PC-9 (cell line): Measurements from ENCODE around the gene SLC6A19. TPM values are rescaled to one million over a fixed set of nuclear protein-coding genes. Genes with fewer than 3 reads are reported as not detected.

ENCODE experiments used
- BruUV-seq: library from RNA; stranded (reverse); fragments of 400-500 nt; replicated peaks from 2 replicates; lab custom pipeline; 2021; lab: Mats Ljungman, UMichigan
- CTCF ChIA-PET: fragments of 300-600 bp; sonication (Branson Sonifier 250); formaldehyde crosslinking; loops from one replicate; lab custom pipeline; 2022; ENCODE audit warnings: antibody characterized with exemption; lab: Charles Lee
- POLR2A ChIA-PET: fragments of 300-600 bp; sonication (Branson Sonifier 250); formaldehyde crosslinking; loops from one replicate; lab custom pipeline; 2022; ENCODE audit warnings: antibody characterized with exemption; ENCODE audit not compliant: unreplicated experiment; lab: Charles Lee
- DNase-seq, 2 experiments: peaks; one replicate each; pipeline versions ENCODE4 v3.0.0 to v3.0.0-alpha.2; 2015 to 2022; ENCODE audit warnings: mixed read lengths in 1 of 2
- H2AFZ ChIP-seq: fragments of 200-600 bp; sonication (generic); 2 replicates; pipeline ENCODE4 v1.8.1; 2017; ENCODE audit warnings: antibody characterized with exemption
- H3F3A ChIP-seq: fragments of 200-600 bp; sonication (generic); 2 replicates; pipeline ENCODE4 v1.8.1; 2017; ENCODE audit warnings: antibody characterized with exemption, mild to moderate bottlenecking, low read depth; ENCODE audit not compliant: insufficient read depth
- H3K27ac ChIP-seq: fragments of 200-600 bp; sonication (generic); 2 replicates; pipeline ENCODE4 v1.6.1; 2016; ENCODE audit warnings: mixed run types
- H3K27me3 ChIP-seq: fragments of 200-600 bp; sonication (generic); 2 replicates; pipeline ENCODE4 v1.6.1; 2016; ENCODE audit warnings: low read depth, mixed run types; ENCODE audit not compliant: insufficient read depth
- H3K36me3 ChIP-seq: fragments of 200-600 bp; sonication (generic); 2 replicates; pipeline ENCODE4 v1.6.1; 2016; ENCODE audit warnings: low read depth, mixed run types
- H3K4me1 ChIP-seq: fragments of 200-600 bp; sonication (generic); replicated peaks from 2 replicates; pipeline ENCODE4 v1.6.1; 2016; ENCODE audit warnings: mixed run types; ENCODE audit not compliant: insufficient read depth
- H3K4me2 ChIP-seq: fragments of 200-600 bp; sonication (generic); 2 replicates; pipeline ENCODE4 v1.6.1; 2017; ENCODE audit warnings: mixed run types
- H3K4me3 ChIP-seq: fragments of 200-600 bp; sonication (generic); 2 replicates; pipeline ENCODE4 v1.6.1; 2016; ENCODE audit warnings: mixed run types
- H3K79me2 ChIP-seq: fragments of 200-600 bp; sonication (generic); 2 replicates; pipeline ENCODE4 v1.6.1; 2017; ENCODE audit warnings: low read depth, mixed run types
- H3K9me2 ChIP-seq: fragments of 200-600 bp; sonication (generic); 2 replicates; pipeline ENCODE4 v1.8.1; 2017; ENCODE audit warnings: mild to moderate bottlenecking; ENCODE audit not compliant: insufficient read depth
- H3K9me3 ChIP-seq: fragments of 200-600 bp; sonication (generic); 2 replicates; pipeline ENCODE4 v1.8.1; 2016; ENCODE audit warnings: low read depth; ENCODE audit not compliant: insufficient read depth
- H4K20me1 ChIP-seq: fragments of 200-600 bp; sonication (generic); 2 replicates; pipeline ENCODE4 v1.8.1; 2017; ENCODE audit not compliant: insufficient read depth
- CTCF ChIP-seq: fragments of 200-600 bp; sonication (generic); conservative IDR thresholded peaks from 2 replicates; pipeline ENCODE4 v1.6.1; 2017; ENCODE audit warnings: mixed run types, antibody characterized with exemption, mild to moderate bottlenecking, moderate library complexity
- EZH2 ChIP-seq: fragments of 200-600 bp; sonication (generic); IDR thresholded peaks from 2 replicates; pipeline ENCODE4 v1.8.0; 2017; ENCODE audit warnings: antibody characterized with exemption, low read depth
- intact Hi-C: fragments of 100-400 bp; cut with micrococcal nuclease; formaldehyde crosslinking; loops from one replicate; pipeline ENCODE4 v1.10.0; 2022; ENCODE audit not compliant: unreplicated experiment
- total RNA-seq: library from RNA; stranded (reverse); gene quantifications from 2 replicates; pipeline ENCODE4 v1.2.3, GENCODE V29; 2021

The SLC6A19 gene
- total RNA-seq, 1 experiment from 2014 or later, result not detected

DNA sequence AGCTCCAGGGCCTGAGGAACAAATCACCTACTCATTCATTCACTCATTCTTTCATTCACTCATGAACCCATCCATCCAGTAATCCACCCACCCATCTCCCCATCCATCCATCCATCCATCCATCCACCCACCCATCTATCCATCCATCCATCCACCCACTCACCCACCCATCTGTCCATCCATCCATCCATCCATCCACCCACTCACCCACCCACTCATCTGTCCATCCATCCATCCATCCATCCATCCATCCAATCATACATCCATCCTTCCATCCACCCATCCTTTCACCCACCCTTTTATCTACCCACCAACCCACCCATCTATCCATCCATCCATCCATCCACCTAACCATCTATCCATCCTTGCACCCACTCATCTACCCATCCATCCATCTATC lies 35.5 kb upstream of the SLC6A19 start:
- Histone ChIP-seq H3K9me2 (no peaks in the 10 kb centered on the region), H3K4me2 (no peak overlapping the region), H3K27me3 (peaks cover 20% of the 10 kb centered on the region), H3K27ac (no peak overlapping the region), H4K20me1 (no peaks in the 10 kb centered on the region; the same call in 1 of the 2 replicates), H3K79me2 (no peaks in the 10 kb centered on the region), H3K4me1 (peaks cover 12% of the 10 kb centered on the region), H2AFZ (no peak overlapping the region), H3K9me3 (no peaks in the 10 kb centered on the region), H3F3A (peaks cover 10% of the 10 kb centered on the region), H3K36me3 (no peaks in the 10 kb centered on the region), H3K4me3 (no peak overlapping the region)
- TF ChIP-seq EZH2, result no peak
- TF ChIP-seq CTCF, result no peak
- no TSS peak for BruUV-seq
- CTCF ChIA-PET, result no interaction called here
- DNase-seq, result no peak
- POLR2A ChIA-PET, result no interaction called here
- intact Hi-C loops, result loop anchor here (5.0 kb wide), 3 partner anchors 181 to 849 kb away; partner anchors contain the start of gene CLPTM1L

GRCh38 chr5:1166370-1166769 lies 35.0 kb upstream of the SLC6A19 start:
- no peaks in the 10 kb centered on the region for H3K9me2 ChIP-seq
- H3K9me3 ChIP-seq, result no peaks in the 10 kb centered on the region
- no peak overlapping the region for H3K4me2 ChIP-seq
- no peaks in the 10 kb centered on the region for H3K36me3 ChIP-seq
- no peak overlapping the region for H3K4me3 ChIP-seq
- H3K79me2 ChIP-seq, result no peaks in the 10 kb centered on the region
- no peak overlapping the region for H2AFZ ChIP-seq
- H3F3A ChIP-seq, result peaks cover 13% of the 10 kb centered on the region
- H3K27ac ChIP-seq, result no peak overlapping the region
- CTCF ChIA-PET, result interaction anchor here (0.6 to 0.7 kb wide), 2 partner anchors 247 to 694 kb away, joined by 3 to 10 read pairs; no protein-coding TSS in a partner anchor
- peaks cover 25% of the 10 kb centered on the region for H3K27me3 ChIP-seq
- no peaks in the 10 kb centered on the region; the same call in 1 of the 2 replicates for H4K20me1 ChIP-seq
- peaks cover 8% of the 10 kb centered on the region for H3K4me1 ChIP-seq
- POLR2A ChIA-PET, result no interaction called here
- TF ChIP-seq EZH2 (no peak), CTCF (no peak)
- no TSS peak for BruUV-seq
- no peak for DNase-seq
- intact Hi-C loops, result loop anchor here (5.0 kb wide), 3 partner anchors 181 to 849 kb away; partner anchors contain the start of gene CLPTM1L

DNA sequence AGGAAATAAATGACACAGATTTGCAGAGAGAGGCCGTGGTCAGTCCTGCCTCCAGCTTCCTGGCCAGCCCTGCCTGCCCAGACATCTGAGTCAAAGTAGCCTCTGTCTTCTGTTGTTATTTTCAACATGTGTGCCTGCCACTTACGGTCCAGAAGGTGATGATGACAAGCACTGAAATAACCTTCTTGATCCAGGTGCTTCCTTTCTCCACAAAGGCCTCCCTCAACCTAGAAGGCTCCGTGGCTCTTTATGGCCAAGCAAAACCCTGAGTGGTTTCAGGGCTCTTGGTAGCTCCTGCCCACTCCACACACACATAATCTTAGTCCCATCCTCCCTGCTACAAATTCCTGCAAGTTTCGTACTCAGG lies 34.1 kb upstream of the SLC6A19 start:
- no peak for DNase-seq
- Histone ChIP-seq H3K27me3 (peaks cover 35% of the 10 kb centered on the region), H3K9me2 (no peaks in the 10 kb centered on the region), H3K4me1 (no peaks in the 10 kb centered on the region), H3K27ac (no peak overlapping the region), H3K79me2 (no peaks in the 10 kb centered on the region), H3K4me2 (no peak overlapping the region), H3K9me3 (no peaks in the 10 kb centered on the region), H3F3A (peaks cover 6% of the 10 kb centered on the region), H3K4me3 (no peak overlapping the region), H4K20me1 (no peaks in the 10 kb centered on the region; the same call in 1 of the 2 replicates), H3K36me3 (no peaks in the 10 kb centered on the region), H2AFZ (no peak overlapping the region)
- intact Hi-C loops, result loop anchor here (1.0 to 5.0 kb wide), 5 partner anchors 180 to 850 kb away; partner anchors contain the start of gene CLPTM1L
- no TSS peak for BruUV-seq
- ChIA-PET CTCF (interaction anchor here (0.6 to 1.9 kb wide), 11 partner anchors 17 to 737 kb away, joined by 3 to 18 read pairs (median 3); no protein-coding TSS in a partner anchor), POLR2A (no interaction called here)
- TF ChIP-seq CTCF (no peak), EZH2 (no peak)
